SH-SY5Y (cell line): Measurements from ENCODE around the gene RAD51B.

ENCODE experiments used
- GATA2 ChIP-seq: IDR thresholded peaks from 2 replicates; pipeline ENCODE4 v1.6.1; 2011; ENCODE audit warnings: mild to moderate bottlenecking, low read depth, low read length
- GATA3 ChIP-seq: IDR thresholded peaks from 2 replicates; pipeline ENCODE4 v1.6.1; 2011; ENCODE audit warnings: low read depth, mild to moderate bottlenecking, low read length, moderate library complexity

The RAD51B gene

DNA sequence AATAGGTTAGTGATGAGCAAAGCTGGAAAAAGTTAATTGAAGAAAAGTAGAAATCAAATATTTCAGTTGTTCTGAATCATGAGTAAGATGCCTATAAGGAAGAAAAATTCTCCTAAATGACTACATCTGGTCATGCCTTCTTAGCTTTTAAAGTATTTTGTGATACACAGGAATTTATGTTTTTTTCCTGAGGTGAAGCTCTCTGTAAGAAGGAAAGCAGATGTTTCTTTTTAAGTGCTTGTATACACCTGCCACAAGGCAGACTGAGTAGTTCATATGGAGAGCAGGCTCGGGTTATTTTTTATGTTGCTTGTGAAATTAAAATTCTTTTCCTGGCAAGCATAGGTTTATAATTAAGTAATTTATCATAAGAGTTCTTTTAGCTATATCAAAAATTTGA is 275.2 kb downstream of the RAD51B start:
- TF ChIP-seq GATA3, result no peak
- no peak for TF ChIP-seq GATA2

GRCh38 chr14:68097727-68098126 is 278.1 kb downstream of the RAD51B start:
- TF ChIP-seq GATA2 (no peak), GATA3 (no peak)

DNA sequence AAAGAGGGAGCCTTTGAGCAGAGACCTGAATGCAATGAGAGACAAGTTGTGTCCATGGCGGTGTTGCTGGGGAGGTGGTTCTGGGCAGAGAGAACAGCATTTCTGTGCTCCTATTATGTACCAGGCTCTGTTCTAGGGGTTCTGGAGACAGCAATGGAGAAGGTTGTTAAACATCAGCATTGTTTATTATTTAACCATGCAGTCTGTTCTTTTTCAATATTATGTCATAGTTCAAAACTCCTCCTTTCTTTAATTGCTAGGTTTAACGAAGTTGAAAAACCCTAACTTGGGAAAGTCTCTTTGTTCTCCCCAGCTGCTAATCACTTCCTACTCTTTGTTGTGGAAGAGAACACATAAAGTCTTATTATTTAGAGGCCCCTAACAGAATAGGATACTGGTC is 279.3 kb downstream of the RAD51B start:
- no peak for TF ChIP-seq GATA2
- TF ChIP-seq GATA3, result no peak

DNA sequence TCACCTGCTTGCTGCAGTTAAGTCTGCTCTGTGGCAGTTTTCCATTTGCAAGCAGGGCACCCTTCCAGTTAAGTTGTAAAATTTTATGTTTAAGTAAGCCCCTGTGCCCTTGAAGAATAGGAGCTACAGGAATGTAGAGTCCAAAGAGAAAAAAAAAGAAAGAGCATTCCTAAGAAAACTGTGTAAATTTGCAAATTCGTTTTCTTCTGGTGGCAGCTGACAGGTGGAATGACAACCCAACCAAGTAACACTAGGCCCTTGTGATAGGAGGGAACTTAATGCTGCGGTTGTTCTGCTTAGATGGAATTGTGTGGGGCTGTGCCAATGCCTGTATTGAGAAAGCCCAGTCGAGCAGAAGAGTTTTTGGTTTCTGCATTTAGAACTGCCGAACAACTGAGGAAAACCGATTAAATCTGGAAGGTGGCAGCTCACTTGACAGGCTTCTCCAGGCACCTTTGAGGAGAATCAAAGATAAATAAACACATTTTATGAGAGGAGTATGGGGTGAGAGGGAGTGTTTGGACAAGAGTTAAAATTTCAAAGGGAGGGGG is 280.0 kb downstream of the RAD51B start:
- TF ChIP-seq GATA2 (no peak), GATA3 (no peak)

DNA sequence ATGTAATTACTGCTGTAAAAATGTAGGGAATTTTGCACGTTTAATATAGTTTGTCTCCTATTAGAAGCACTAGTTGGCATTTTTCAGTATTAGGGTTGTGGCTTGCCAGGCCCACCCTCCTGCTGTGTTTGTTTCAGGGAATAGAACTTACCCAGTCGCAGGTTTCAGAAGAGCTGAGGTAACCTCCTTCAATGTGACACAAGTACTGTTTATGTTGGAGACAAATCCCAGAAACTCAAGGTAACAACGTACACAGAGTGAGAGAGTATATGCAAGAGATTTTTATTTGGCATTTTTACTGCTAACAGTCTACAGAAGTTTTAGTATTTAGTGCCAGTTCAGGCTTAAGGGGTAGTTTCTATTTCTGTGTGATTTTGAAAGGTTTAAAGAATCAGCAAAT is 284.3 kb downstream of the RAD51B start:
- TF ChIP-seq GATA3 (no peak), GATA2 (no peak)

DNA sequence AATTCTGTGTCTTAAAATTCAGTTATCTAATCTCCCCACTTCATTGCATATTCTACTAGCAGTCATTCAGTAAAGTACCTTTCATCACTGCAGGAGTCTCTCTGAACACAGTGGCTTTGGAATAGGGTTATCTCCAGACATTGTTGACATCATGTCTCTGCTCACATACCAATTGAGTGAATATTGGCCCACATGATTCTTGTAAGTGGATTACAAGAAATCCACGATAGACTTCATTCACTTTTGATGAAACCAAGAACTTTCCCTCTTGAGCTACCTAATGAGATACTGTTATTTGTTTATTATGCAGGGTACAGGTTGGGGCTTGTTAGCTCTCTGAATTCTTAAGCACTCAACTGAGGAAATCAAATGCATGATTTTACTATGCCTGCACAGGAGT is 284.9 kb downstream of the RAD51B start:
- no peak for TF ChIP-seq GATA3
- TF ChIP-seq GATA2, result no peak

DNA sequence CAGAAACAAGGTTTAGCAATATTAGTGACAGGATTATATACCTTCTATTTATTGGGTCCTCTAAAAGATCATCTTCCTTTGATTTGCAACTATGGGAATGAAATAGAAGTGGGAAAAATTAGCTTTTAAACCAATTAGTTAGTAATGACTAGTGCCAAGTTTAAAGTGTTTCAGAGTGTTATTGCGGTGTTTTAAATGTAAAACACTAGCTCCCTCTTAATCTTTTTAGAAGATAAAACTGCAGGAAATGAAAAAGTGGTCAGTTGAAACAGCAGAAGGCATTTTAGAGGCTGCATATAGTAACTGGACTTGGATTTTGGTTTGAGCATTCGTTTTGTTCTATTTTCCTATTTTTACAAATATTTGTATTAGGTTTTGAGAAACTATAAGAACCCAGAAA is 286.2 kb downstream of the RAD51B start:
- no peak for TF ChIP-seq GATA3

DNA sequence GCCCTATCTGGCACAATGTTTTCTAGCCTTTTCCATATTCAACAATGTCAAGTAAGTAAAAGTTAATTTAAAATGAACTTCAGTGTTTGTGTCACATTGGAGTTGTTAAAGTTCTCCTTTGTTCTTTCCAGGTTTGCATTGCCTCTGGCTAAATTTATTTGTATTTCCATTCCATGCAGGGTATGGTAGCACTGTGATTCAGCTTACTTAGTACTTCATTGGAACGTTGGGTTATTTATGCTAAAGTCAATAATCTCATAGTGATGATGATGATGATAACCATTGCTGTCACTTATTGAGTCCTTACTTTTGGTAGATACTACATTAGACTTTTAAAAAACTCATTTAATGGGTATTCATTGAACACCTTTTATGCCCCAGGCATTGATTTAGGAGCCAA is 286.9 kb downstream of the RAD51B start:
- TF ChIP-seq GATA3 (no peak), GATA2 (no peak)

- TF ChIP-seq GATA3, result no peak
- no peak for TF ChIP-seq GATA2
These were observed 287.3 kb downstream of the RAD51B start for GRCh38 chr14:68106905-68107304.

DNA sequence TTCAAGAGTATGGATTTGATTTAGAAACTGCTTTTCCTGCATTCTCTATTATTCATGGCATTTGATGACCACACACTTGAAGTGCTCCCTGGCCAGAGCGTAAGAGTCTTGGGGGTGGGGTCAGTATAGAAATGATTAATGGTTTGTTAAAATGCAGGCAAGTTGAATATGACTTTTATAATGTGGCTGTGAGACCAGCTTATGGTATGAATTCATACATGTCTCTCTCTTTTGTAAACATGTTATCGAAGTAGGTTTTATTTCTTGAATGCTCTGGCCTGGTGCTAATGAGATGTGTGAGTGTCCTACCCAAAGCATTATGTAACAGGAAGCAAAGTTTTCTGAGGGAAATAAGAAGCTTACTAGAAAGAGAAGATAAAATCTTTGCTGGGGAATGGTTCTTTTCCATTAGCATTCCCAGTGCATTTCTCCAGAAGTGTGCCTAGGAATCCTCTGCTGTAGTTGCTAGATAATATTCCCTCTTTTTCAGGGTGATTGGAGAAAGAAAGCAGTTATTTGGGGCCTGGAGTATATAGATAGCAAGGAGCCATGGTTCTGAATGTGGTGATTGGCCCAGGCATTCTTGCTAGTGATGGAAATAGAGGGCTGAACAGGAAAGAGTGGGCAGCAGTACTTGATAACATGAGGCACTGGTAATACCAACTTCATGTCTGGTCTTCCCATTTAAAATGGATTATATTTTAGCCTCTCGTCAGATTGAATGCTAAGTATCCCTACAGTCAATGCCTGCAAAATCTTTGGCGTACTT is 289.7 kb downstream of the RAD51B start:
- TF ChIP-seq GATA3 (no peak), GATA2 (no peak)

- no peak for TF ChIP-seq GATA2
- TF ChIP-seq GATA3, result no peak
These were observed 291.7 kb downstream of the RAD51B start for GRCh38 chr14:68111097-68111852.

GRCh38 chr14:68111853-68112270 is 292.3 kb downstream of the RAD51B start:
- TF ChIP-seq GATA3 (no peak), GATA2 (no peak)

DNA sequence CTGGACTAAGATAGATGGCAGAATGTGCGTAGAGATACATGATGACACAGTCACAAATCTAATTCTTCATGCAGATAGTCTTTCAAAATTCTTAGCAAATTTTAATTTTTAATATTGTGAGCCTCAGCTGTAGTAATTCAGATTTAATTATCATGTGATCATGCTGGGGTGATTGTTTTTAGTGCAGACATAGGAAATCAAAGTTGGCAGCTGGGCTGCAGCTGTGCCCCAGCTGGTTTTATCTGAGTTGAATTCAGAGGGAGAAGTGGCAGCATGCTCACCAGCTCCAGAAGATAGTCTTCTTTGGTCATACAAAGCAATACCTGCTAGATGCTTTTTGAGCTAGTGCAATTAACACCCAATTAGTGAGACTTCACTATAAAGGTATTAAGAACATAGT is 292.9 kb downstream of the RAD51B start:
- TF ChIP-seq GATA3 (no peak), GATA2 (no peak)

GRCh38 chr14:68113343-68113930 is 293.9 kb downstream of the RAD51B start:
- TF ChIP-seq GATA3 (no peak), GATA2 (no peak)
